Esophagus muscularis mucosa (tissue), 4 donors: ENCODE results near the gene MAN2B1.

Experiments
- EP300 ChIP-seq: sonication (generic); formaldehyde crosslinking; IDR thresholded peaks from one replicate; pipeline ENCODE4 v1.6.1; 2017; ENCODE audit warnings: antibody characterized with exemption
- POLR2A ChIP-seq: fragments of 450-650 bp; IDR thresholded peaks from one replicate; pipeline ENCODE4 v1.6.1; 2017; ENCODE audit warnings: antibody characterized with exemption, moderate library complexity, mild to moderate bottlenecking, low read depth
- POLR2AphosphoS5 ChIP-seq, 2 donors: sonication (generic); formaldehyde crosslinking; IDR thresholded peaks; one replicate each; pipeline ENCODE4 v1.6.1; 2017; ENCODE audit warnings: antibody characterized with exemption in 2 of 2
- TF ChIP-seq, protein P1 (sequence below), 3 experiments: fragments of 200-600 bp in 2 of 3; fragments of 450-650 bp in 1 of 3; sonication (generic) in 2 of 3; IDR thresholded peaks; one replicate each; pipeline ENCODE4 v1.5.1; 2017 to 2019; ENCODE audit warnings: antibody characterized with exemption in 3 of 3, mild to moderate bottlenecking in 2 of 3, moderate library complexity in 1 of 3

DNA sequence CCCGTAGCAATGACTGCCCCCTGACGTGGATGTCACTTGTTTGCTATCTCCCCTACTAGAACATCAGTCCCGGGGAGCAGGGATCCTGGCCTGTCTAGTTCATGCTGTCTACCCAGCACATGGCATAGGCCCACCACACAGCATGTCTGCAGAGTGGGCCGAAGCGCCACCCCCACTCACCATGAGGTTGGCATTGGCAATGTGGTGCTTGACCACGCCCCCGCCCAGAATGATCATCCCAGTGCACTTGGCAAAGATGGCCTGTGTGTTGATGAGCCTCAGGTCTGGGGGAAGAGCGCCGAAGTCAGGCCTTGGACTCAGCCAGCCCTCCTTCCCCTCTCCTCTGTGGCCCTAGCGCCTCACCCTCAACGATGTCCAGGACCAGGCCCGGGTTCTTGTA is 10.4 kb upstream of the MAN2B1 start:
- TF ChIP-seq, protein P1, sequence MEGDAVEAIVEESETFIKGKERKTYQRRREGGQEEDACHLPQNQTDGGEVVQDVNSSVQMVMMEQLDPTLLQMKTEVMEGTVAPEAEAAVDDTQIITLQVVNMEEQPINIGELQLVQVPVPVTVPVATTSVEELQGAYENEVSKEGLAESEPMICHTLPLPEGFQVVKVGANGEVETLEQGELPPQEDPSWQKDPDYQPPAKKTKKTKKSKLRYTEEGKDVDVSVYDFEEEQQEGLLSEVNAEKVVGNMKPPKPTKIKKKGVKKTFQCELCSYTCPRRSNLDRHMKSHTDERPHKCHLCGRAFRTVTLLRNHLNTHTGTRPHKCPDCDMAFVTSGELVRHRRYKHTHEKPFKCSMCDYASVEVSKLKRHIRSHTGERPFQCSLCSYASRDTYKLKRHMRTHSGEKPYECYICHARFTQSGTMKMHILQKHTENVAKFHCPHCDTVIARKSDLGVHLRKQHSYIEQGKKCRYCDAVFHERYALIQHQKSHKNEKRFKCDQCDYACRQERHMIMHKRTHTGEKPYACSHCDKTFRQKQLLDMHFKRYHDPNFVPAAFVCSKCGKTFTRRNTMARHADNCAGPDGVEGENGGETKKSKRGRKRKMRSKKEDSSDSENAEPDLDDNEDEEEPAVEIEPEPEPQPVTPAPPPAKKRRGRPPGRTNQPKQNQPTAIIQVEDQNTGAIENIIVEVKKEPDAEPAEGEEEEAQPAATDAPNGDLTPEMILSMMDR (IDR thresholded peaks at IDR 0.05), result no peak
- TF ChIP-seq POLR2A (no peak), EP300 (no peak), POLR2AphosphoS5 (IDR thresholded peaks at IDR 0.05) (no peak)
